Subcutaneous abdominal adipose tissue (tissue), 5 donors: ENCODE results near the gene GATA2.

ENCODE experiments used
- H3K27ac ChIP-seq: one replicate; pipeline ENCODE4 v1.7.0; 2013; ENCODE audit warnings: low read depth, mild to moderate bottlenecking, inconsistent platforms, low read length, moderate library complexity
- H3K27me3 ChIP-seq, 5 donors: one replicate each; pipeline ENCODE4 v1.7.0; 2013; ENCODE audit warnings: low read length in 5 of 5, inconsistent platforms in 1 of 5; ENCODE audit not compliant: control insufficient read depth in 5 of 5, insufficient read depth in 4 of 5
- H3K36me3 ChIP-seq, 5 donors: one replicate each; pipeline ENCODE4 v1.7.0; 2013; ENCODE audit warnings: low read length in 5 of 5; ENCODE audit not compliant: control insufficient read depth in 5 of 5, insufficient read depth in 5 of 5
- H3K4me1 ChIP-seq, 5 donors: one replicate each; pipeline ENCODE4 v1.7.0; 2013; ENCODE audit warnings: low read length in 5 of 5, mild to moderate bottlenecking in 3 of 5, moderate library complexity in 1 of 5; ENCODE audit not compliant: control insufficient read depth in 5 of 5, insufficient read depth in 5 of 5
- H3K4me3 ChIP-seq, 5 donors: one replicate each; pipeline ENCODE4 v1.7.0; 2013; ENCODE audit warnings: low read length in 5 of 5, low read depth in 1 of 5
- H3K9ac ChIP-seq, 5 donors: one replicate each; pipeline ENCODE4 v1.7.0; 2013; ENCODE audit warnings: low read length in 5 of 5, mild to moderate bottlenecking in 4 of 5, moderate library complexity in 3 of 5
- H3K9me3 ChIP-seq, 5 donors: one replicate each; pipeline ENCODE4 v1.7.0; 2013; ENCODE audit warnings: low read length in 5 of 5; ENCODE audit not compliant: control insufficient read depth in 5 of 5
- donor health status: healthy.
- donor health status: healthy.
- donor health status: healthy.
- donor health status: healthy.
- donor health status: healthy.

Gene GATA2

DNA sequence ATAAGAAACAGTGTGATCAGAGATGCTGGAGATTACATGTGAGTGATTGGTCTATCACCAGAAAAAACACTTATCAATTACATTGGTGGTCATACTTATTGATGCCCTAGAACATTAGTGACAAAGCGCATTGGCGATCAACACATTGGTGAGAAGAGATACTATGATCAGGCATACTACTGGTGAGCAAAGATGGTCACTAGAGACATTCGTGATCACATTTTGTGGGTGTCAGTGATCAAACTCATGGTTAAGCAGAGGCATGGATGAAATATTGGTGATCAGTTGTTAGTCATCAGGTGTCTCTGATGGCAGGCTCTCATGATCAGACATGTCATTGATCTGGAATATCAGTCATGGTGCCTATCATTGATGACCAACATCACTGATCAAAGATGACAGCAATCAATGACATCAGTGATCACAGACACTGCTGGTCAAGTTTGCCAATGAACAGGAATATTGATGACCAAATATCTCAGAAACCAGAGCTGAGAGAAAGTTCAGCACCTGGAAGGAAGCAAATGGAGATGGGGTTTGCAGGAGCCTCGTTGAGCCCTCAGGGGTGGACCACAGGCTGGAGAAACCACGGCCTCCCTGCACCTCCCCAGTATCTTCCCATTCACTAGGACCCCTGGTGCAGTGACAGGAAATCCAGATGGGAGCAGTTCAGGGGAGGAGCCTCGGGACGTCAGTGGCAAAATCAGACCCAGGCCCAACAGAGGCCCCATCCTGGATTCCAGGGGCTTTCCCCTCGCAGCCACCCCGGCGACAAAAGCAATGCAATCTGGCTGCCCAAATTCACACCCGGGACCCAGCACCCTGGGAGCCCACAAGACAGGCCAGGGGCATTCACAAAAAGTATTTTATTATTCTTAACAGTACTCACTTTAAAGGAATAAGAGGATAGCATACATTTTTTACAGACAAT lies 14.2 kb downstream of the GATA2 start:
- no peak overlapping the region for H3K27ac ChIP-seq
- H3K9me3 ChIP-seq, result no peaks in the 10 kb centered on the region
- no peaks in the 10 kb centered on the region for H3K36me3 ChIP-seq
- peaks cover 3 to 44% (median 28%) of the 10 kb centered on the region in 5 donors for H3K4me1 ChIP-seq
- H3K4me3 ChIP-seq, result no peak overlapping the region
- H3K27me3 ChIP-seq, result peaks cover 36 to 74% (median 39%) of the 10 kb centered on the region in 5 donors
- no peak overlapping the region for H3K9ac ChIP-seq

DNA sequence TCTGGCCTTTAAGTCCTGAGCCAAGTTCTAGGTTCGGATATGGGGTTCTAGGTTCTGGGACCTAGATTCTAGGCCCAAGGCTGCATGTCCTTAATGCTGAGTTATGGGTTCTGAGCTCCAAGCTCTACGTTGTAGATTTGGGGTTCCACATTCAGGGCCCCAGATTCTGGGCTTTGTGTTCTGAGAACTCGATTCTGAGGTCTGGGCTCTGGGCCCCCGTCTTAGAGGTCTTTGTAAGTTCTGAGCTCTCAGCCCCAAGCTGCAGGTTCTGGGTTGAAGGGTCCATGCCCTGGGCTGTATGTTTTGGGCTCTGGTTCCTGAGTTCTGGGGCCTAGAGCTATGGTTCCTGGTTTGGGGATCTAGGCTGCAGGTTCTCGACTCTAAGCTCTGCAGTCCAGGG lies 16.3 kb downstream of the GATA2 start:
- peaks cover 25 to 69% (median 41%) of the 10 kb centered on the region in 5 donors for H3K27me3 ChIP-seq
- H3K36me3 ChIP-seq, result no peaks in the 10 kb centered on the region
- H3K27ac ChIP-seq, result no peak overlapping the region
- peaks cover 0 to 5% (median 0%) of the 10 kb centered on the region in 5 donors for H3K9me3 ChIP-seq
- no peak overlapping the region for H3K4me3 ChIP-seq
- peaks cover 3 to 24% (median 11%) of the 10 kb centered on the region in 5 donors for H3K4me1 ChIP-seq
- H3K9ac ChIP-seq, result no peak overlapping the region

DNA sequence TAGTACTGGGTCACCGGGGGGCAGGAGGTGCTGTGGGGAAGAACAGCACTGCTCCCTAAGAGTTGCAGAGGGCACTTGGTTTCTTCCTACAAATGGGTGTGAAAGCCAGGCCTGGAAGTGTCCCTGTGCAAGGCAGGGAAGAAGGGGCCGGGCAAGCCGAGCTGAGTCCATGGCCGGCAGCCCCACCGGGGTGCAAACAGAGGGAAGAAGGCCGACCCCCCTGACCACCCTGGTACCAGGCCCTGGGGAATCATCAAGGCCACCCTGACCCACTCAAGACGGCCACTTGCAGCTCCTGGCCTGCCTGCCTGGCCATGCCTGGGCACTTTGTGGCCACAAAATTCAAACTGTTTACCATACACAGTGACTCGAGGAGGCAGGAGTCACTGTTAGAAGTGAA lies 17.6 kb downstream of the GATA2 start:
- peaks cover 0 to 11% (median 0%) of the 10 kb centered on the region in 5 donors for H3K4me1 ChIP-seq

DNA sequence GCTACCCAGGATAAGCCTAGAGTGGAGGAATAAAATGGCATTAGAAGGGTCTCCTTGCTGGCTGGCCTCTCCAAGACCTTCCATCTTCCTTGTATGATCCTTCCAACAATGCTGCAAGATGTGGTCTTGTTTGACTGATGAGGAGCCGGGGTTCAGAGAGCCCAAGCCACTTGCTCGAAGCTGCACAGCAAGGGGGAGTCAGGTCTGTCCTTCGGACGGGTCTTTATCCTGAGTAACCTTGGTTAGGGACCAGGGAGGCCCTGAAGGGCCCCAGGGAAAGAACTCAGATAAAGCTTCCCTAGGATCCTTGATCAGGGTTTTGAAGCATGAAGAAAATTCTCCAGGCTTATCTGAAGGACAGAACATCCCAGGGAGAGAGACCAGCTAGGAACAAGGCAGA lies 19.3 kb downstream of the GATA2 start:
- peaks cover 0 to 1% (median 0%) of the 10 kb centered on the region in 5 donors for H3K4me1 ChIP-seq
- H3K27ac ChIP-seq, result no peak overlapping the region
- no peak overlapping the region for H3K4me3 ChIP-seq
- no peaks in the 10 kb centered on the region for H3K36me3 ChIP-seq
- no peak overlapping the region for H3K9ac ChIP-seq
- H3K27me3 ChIP-seq, result peaks cover 4 to 62% (median 27%) of the 10 kb centered on the region in 5 donors
- H3K9me3 ChIP-seq, result peaks cover 0 to 7% (median 0%) of the 10 kb centered on the region in 5 donors

More for the DNA sequence above, 17.6 kb downstream of the GATA2 start:
- no peak overlapping the region for H3K27ac ChIP-seq
- peaks cover 13 to 67% (median 29%) of the 10 kb centered on the region in 5 donors for H3K27me3 ChIP-seq
- no peak overlapping the region for H3K4me3 ChIP-seq
- H3K36me3 ChIP-seq, result no peaks in the 10 kb centered on the region
- H3K9ac ChIP-seq, result no peak overlapping the region
- peaks cover 0 to 7% (median 0%) of the 10 kb centered on the region in 5 donors for H3K9me3 ChIP-seq

DNA sequence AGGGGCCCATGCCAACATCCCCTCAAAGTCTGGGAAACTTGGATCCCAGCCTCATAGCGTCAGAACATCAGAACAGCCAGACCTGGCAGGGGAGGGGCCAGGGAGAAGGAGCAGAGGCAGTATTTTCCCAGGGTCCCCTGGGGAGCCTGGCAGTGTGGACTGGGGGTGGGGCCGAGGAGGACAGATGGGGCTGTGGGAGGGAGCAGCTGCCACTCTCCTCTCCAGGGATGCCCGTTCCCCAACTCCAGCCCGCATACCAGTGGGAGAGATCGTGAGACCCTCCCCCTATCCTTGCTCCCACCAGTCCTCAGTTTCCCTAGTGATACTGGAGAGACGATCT lies 19.9 kb downstream of the GATA2 start:
- Histone ChIP-seq H3K36me3 (no peaks in the 10 kb centered on the region), H3K9ac (no peak overlapping the region), H3K27me3 (peaks cover 5 to 56% (median 30%) of the 10 kb centered on the region in 5 donors), H3K4me3 (no peak overlapping the region), H3K4me1 (peaks cover 0 to 1% (median 0%) of the 10 kb centered on the region in 5 donors), H3K9me3 (peaks cover 0 to 7% (median 0%) of the 10 kb centered on the region in 5 donors), H3K27ac (no peak overlapping the region)

DNA sequence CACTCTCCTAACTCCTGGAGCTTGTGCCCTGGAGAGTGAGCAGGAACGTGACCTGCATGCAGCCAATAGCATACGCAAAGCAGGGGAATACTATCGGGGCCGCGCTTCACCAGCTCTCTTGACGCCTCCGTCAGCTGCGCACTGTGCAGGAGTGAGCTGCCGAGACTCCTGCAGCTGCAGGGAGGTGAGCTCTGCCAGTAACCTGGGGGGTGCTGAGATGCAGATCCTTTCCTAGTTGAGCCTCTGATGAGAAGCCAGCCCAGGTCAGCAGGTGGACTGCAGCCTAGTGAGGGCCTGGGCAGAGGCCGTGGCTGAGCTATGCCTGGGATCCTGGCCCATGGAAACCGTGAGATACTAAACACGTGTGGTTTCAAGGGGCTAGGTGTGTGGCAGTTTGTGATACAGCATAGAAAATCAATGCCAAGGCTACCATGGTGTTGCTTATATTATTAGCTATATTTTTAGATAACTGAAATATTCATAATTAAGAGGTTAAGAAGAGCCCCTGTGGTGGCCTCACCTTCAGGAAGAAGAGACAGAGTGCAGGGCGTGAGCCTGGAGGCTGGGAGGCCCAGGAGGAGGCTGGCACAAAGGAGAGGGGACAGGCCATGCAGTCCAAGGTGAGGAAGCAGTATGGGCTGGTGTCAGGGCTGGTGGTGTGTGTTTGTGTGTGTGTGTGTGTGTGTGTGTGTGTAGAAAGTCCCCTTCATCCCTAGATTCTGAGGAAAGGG lies 20.4 kb downstream of the GATA2 start:
- Histone ChIP-seq H3K27me3 (peaks cover 10 to 56% (median 34%) of the 10 kb centered on the region in 5 donors), H3K36me3 (no peaks in the 10 kb centered on the region), H3K9me3 (peaks cover 0 to 7% (median 0%) of the 10 kb centered on the region in 5 donors), H3K4me3 (no peak overlapping the region), H3K4me1 (peaks cover 0 to 1% (median 0%) of the 10 kb centered on the region in 5 donors), H3K9ac (no peak overlapping the region), H3K27ac (no peak overlapping the region)

DNA sequence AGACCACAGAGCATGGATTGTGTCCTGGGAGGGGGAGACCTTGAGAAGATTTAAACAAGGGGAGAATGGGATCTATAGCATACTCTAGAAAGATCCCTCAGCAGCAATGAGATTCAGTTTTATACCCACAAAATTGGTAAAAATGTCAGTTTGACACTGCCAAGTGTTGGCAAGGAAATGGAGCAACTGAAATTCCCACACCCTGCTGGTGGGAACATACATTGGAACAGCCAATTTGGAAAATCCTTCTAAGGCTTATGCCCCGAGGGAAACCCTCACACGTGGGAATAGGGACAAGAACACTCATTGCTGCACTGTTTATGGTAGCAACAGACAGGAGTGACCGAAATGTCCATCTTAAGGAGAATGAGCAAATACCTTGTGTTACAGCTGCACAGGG lies 21.3 kb downstream of the GATA2 start:
- peaks cover 11 to 51% (median 34%) of the 10 kb centered on the region in 5 donors for H3K27me3 ChIP-seq
- no peak overlapping the region for H3K9ac ChIP-seq
- no peak overlapping the region for H3K27ac ChIP-seq
- peaks cover 0 to 1% (median 0%) of the 10 kb centered on the region in 5 donors for H3K4me1 ChIP-seq
- H3K36me3 ChIP-seq, result no peaks in the 10 kb centered on the region
- H3K4me3 ChIP-seq, result no peak overlapping the region
- peaks cover 0 to 7% (median 0%) of the 10 kb centered on the region in 5 donors for H3K9me3 ChIP-seq

GRCh38 chr3:128471110-128471509 lies 21.9 kb downstream of the GATA2 start:
- Histone ChIP-seq H3K9me3 (peaks cover 0 to 7% (median 0%) of the 10 kb centered on the region in 5 donors), H3K4me1 (peaks cover 0 to 1% (median 0%) of the 10 kb centered on the region in 5 donors), H3K4me3 (no peak overlapping the region), H3K27ac (no peak overlapping the region), H3K9ac (no peak overlapping the region), H3K27me3 (peaks cover 12 to 46% (median 36%) of the 10 kb centered on the region in 5 donors), H3K36me3 (no peaks in the 10 kb centered on the region)

GRCh38 chr3:128470134-128470899 lies 22.7 kb downstream of the GATA2 start:
- Histone ChIP-seq H3K9me3 (peaks cover 0 to 7% (median 0%) of the 10 kb centered on the region in 5 donors), H3K27me3 (peaks cover 18 to 48% (median 38%) of the 10 kb centered on the region in 5 donors), H3K9ac (no peak overlapping the region), H3K27ac (no peak overlapping the region), H3K4me3 (no peak overlapping the region), H3K36me3 (no peaks in the 10 kb centered on the region), H3K4me1 (peaks cover 0 to 1% (median 0%) of the 10 kb centered on the region in 5 donors)
